OCI-LY3 (cell line): Measurements from ENCODE around the gene TTLL8.

Source experiments
- H2AFZ ChIP-seq: fragments of 200-600, 300-600 bp; shearing (Covaris generic); 2 replicates; pipeline ENCODE4 v1.6.0; 2014; ENCODE audit warnings: antibody characterized with exemption, low read depth, low read length
- H3K27ac ChIP-seq: fragments of 200-600, 300-600 bp; sonication (generic); 2 replicates; pipeline ENCODE4 v1.5.1; 2014; ENCODE audit warnings: mild to moderate bottlenecking, low read length, moderate library complexity, mixed read lengths
- H3K27me3 ChIP-seq: fragments of 200-600, 300-600 bp; sonication (generic); 2 replicates; pipeline ENCODE4 v1.6.1; 2014; ENCODE audit warnings: low read depth, low read length, mixed read lengths
- H3K36me3 ChIP-seq: fragments of 200-600, 300-600 bp; sonication (generic); replicated peaks from 2 replicates; pipeline ENCODE3; 2014; ENCODE audit warnings: low read depth, low read length, mixed read lengths
- H3K4me1 ChIP-seq: fragments of 300-600, 200-600 bp; sonication (generic); 2 replicates; pipeline ENCODE4 v1.6.1; 2014; ENCODE audit warnings: low read length, mixed read lengths
- H3K4me2 ChIP-seq: fragments of 200-600, 300-600 bp; sonication (generic); 2 replicates; pipeline ENCODE4 v1.6.1; 2014; ENCODE audit warnings: low read length, mixed read lengths
- H3K4me3 ChIP-seq: fragments of 300-600, 200-600 bp; sonication (generic); 2 replicates; pipeline ENCODE4 v1.5.1; 2014; ENCODE audit warnings: antibody characterized with exemption, mild to moderate bottlenecking, low read length, moderate library complexity
- H3K79me2 ChIP-seq: fragments of 300-600, 200-600 bp; shearing (Covaris generic); 2 replicates; pipeline ENCODE4 v1.6.1; 2014; ENCODE audit warnings: mild to moderate bottlenecking, low read length, mixed read lengths
- H3K9ac ChIP-seq: fragments of 300-600, 200-600 bp; shearing (Covaris generic); 2 replicates; pipeline ENCODE4 v1.6.0; 2014; ENCODE audit warnings: mild to moderate bottlenecking, low read length, moderate library complexity
- H3K9me3 ChIP-seq: fragments of 200-600, 300-600 bp; shearing (Covaris generic); 2 replicates; pipeline ENCODE4 v1.6.1; 2014; ENCODE audit warnings: low read length, mixed read lengths; ENCODE audit not compliant: insufficient read depth
- H4K20me1 ChIP-seq: fragments of 200-600, 300-600 bp; sonication (generic); 2 replicates; pipeline ENCODE4 v1.6.1; 2016; ENCODE audit warnings: low read length, mixed read lengths; ENCODE audit not compliant: insufficient read depth
- EZH2phosphoT487 ChIP-seq: fragments of 200-600 bp; shearing (Covaris generic); IDR thresholded peaks from 2 replicates; pipeline ENCODE4 v1.6.1; 2018; ENCODE audit warnings: antibody characterized with exemption, mixed run types, low read depth
- TF ChIP-seq, protein P1 (sequence below): fragments of 200-600, 300-600 bp; sonication (generic); IDR thresholded peaks from 2 replicates; pipeline ENCODE4 v1.5.1; 2014; ENCODE audit warnings: antibody characterized with exemption, low read length, low read depth

TTLL8 gene

GRCh38 chr22:50082197-50082715 is 24.2 kb upstream of the TTLL8 start:
- Histone ChIP-seq H3K4me1 (no peaks in the 10 kb centered on the region), H3K79me2 (no peaks in the 10 kb centered on the region), H3K4me3 (no peak overlapping the region), H3K9ac (no peak overlapping the region), H2AFZ (no peak overlapping the region), H3K36me3 (no peaks in the 10 kb centered on the region), H3K27me3 (no peaks in the 10 kb centered on the region), H4K20me1 (no peaks in the 10 kb centered on the region), H3K4me2 (no peak overlapping the region), H3K9me3 (no peaks in the 10 kb centered on the region), H3K27ac (no peak overlapping the region)
- no peak for TF ChIP-seq EZH2phosphoT487
- TF ChIP-seq, protein P1, sequence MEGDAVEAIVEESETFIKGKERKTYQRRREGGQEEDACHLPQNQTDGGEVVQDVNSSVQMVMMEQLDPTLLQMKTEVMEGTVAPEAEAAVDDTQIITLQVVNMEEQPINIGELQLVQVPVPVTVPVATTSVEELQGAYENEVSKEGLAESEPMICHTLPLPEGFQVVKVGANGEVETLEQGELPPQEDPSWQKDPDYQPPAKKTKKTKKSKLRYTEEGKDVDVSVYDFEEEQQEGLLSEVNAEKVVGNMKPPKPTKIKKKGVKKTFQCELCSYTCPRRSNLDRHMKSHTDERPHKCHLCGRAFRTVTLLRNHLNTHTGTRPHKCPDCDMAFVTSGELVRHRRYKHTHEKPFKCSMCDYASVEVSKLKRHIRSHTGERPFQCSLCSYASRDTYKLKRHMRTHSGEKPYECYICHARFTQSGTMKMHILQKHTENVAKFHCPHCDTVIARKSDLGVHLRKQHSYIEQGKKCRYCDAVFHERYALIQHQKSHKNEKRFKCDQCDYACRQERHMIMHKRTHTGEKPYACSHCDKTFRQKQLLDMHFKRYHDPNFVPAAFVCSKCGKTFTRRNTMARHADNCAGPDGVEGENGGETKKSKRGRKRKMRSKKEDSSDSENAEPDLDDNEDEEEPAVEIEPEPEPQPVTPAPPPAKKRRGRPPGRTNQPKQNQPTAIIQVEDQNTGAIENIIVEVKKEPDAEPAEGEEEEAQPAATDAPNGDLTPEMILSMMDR: no peak

- Histone ChIP-seq H3K4me3 (no peak overlapping the region), H3K4me2 (no peak overlapping the region), H2AFZ (no peak overlapping the region), H3K27me3 (no peaks in the 10 kb centered on the region), H3K9me3 (no peaks in the 10 kb centered on the region), H3K27ac (no peak overlapping the region), H3K36me3 (no peaks in the 10 kb centered on the region), H3K9ac (no peak overlapping the region), H3K4me1 (no peaks in the 10 kb centered on the region), H3K79me2 (no peaks in the 10 kb centered on the region), H4K20me1 (no peaks in the 10 kb centered on the region)
- no peak for TF ChIP-seq EZH2phosphoT487
- TF ChIP-seq, protein P1: no peak
Observed at GRCh38 chr22:50081426-50082196, 23.5 kb upstream of the TTLL8 start.

DNA sequence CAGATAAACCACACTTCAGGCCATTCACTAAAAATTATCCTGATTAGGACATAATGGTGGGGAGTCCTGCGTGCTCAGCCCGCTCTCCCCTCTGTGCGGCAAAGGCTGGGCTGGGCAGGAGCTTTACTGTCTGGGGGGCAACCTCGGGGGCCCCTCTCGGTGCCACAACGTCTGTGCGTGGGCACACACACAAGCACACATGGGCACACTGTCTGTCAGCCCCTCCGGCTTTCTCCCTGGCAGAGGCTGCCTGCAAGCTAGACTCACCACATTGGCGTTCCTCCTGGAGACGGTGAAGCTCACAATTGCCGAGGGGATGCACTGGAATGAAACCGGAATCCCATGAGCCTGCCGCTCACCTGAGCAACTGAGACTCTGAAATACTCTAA is 22.0 kb upstream of the TTLL8 start:
- no peak overlapping the region for H2AFZ ChIP-seq
- H3K4me1 ChIP-seq: no peaks in the 10 kb centered on the region
- H3K9me3 ChIP-seq: no peaks in the 10 kb centered on the region
- no peaks in the 10 kb centered on the region for H4K20me1 ChIP-seq
- H3K36me3 ChIP-seq: no peaks in the 10 kb centered on the region
- H3K4me3 ChIP-seq: no peak overlapping the region
- no peaks in the 10 kb centered on the region for H3K27me3 ChIP-seq
- no peak overlapping the region for H3K9ac ChIP-seq
- H3K4me2 ChIP-seq: no peak overlapping the region
- no peak overlapping the region for H3K27ac ChIP-seq
- TF ChIP-seq, protein P1: no peak
- TF ChIP-seq EZH2phosphoT487: no peak
- H3K79me2 ChIP-seq: no peaks in the 10 kb centered on the region

DNA sequence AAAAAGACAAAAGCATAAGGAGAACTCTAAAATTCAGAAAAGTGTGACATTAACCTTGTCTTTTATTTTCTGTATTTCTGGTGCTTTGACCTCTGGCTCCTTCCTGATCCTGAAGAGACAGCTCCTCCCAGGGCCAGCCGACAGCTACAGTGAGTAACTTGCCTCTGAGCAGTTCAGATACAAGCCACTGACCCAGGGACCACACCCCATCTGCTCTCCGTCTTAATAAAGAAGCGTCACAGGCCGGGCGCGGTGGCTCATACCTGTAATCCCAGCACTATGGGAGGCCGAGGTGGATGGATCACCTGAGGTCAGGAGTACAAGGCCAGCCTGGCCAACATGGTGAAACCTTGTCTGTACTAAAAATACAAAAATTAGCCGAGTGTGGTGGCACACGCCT is 20.7 kb upstream of the TTLL8 start:
- TF ChIP-seq EZH2phosphoT487: no peak
- TF ChIP-seq, protein P1: no peak
- H2AFZ ChIP-seq: no peak overlapping the region
- H4K20me1 ChIP-seq: no peaks in the 10 kb centered on the region
- no peak overlapping the region for H3K4me3 ChIP-seq
- H3K79me2 ChIP-seq: no peaks in the 10 kb centered on the region
- no peaks in the 10 kb centered on the region for H3K36me3 ChIP-seq
- no peaks in the 10 kb centered on the region for H3K27me3 ChIP-seq
- no peak overlapping the region for H3K27ac ChIP-seq
- H3K4me2 ChIP-seq: no peak overlapping the region
- no peaks in the 10 kb centered on the region for H3K4me1 ChIP-seq
- H3K9ac ChIP-seq: no peak overlapping the region
- no peaks in the 10 kb centered on the region for H3K9me3 ChIP-seq
